ENCODE results near the gene ZSWIM9.

GRCh38 chr19:48239582-48240141 lies 69.2 kb downstream of the ZSWIM9 start:
- TF ChIP-seq POLR2A (IDR thresholded peaks at IDR 0.05): no peak
- TF ChIP-seq, protein P1, sequence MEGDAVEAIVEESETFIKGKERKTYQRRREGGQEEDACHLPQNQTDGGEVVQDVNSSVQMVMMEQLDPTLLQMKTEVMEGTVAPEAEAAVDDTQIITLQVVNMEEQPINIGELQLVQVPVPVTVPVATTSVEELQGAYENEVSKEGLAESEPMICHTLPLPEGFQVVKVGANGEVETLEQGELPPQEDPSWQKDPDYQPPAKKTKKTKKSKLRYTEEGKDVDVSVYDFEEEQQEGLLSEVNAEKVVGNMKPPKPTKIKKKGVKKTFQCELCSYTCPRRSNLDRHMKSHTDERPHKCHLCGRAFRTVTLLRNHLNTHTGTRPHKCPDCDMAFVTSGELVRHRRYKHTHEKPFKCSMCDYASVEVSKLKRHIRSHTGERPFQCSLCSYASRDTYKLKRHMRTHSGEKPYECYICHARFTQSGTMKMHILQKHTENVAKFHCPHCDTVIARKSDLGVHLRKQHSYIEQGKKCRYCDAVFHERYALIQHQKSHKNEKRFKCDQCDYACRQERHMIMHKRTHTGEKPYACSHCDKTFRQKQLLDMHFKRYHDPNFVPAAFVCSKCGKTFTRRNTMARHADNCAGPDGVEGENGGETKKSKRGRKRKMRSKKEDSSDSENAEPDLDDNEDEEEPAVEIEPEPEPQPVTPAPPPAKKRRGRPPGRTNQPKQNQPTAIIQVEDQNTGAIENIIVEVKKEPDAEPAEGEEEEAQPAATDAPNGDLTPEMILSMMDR (IDR thresholded peaks at IDR 0.05): no peak

Data from breast epithelium (tissue), 3 donors.